HepG2 (cell line): Measurements from ENCODE around the gene GALNT16. TPM values are rescaled to one million over a fixed set of nuclear protein-coding genes. Genes with fewer than 3 reads are reported as not detected.

Source experiments
- ATAC-seq: fragments of 200-7000 bp; cut with Tn5 transposase; 3 replicates; pipeline ENCODE4 v1.9.1; 2020; ENCODE audit warnings: mild to moderate bottlenecking, moderate library complexity
- BruUV-seq: library from RNA; stranded (reverse); fragments of 400-500 nt; replicated peaks from 2 replicates; lab custom pipeline; 2021; lab: Mats Ljungman, UMichigan
- CTCF ChIA-PET: fragments of 300-600 bp; formaldehyde crosslinking; extraction: SDS; loops from one replicate; lab custom pipeline; 2021; ENCODE audit warnings: low total read pairs, inconsistent platforms, low intra/inter-chr PET ratio; lab: Yijun Ruan, JAX
- POLR2A ChIA-PET: fragments of 350-600 bp; sonication (Branson Sonifier 250); formaldehyde crosslinking; loops from one replicate; lab custom pipeline; 2020; ENCODE audit warnings: antibody characterized with exemption, inconsistent platforms; lab: Yijun Ruan, JAX
- DNase-seq: peaks from one replicate; pipeline ENCODE4 v3.0.0-alpha.2; 2015; ENCODE audit warnings: low spot score
- FAIRE-seq: peaks from 3 replicates; lab custom pipeline; 2011; peaks lifted over from hg19 to GRCh38; lab: Jason Lieb, UNC
- H2AFZ ChIP-seq: one replicate; pipeline ENCODE4 v1.6.1; 2011; ENCODE audit warnings: low read length, inconsistent platforms
- H3K27ac ChIP-seq: fragments of 300-600 bp; 3 replicates; pipeline ENCODE4 v1.8.0; 2011; ENCODE audit warnings: mixed run types, mild to moderate bottlenecking, mixed read lengths, low read length, inconsistent platforms; ENCODE audit not compliant: insufficient read depth; ENCODE audit errors: extremely low read length
- H3K27me3 ChIP-seq, 2 experiments: fragments of 200-600 bp in 1 of 2; 2 replicates in 1 of 2; 3 replicates in 1 of 2; pipeline versions ENCODE4 v1.6.0 to v1.8.0; 2011; ENCODE audit warnings: low read length in 2 of 2, mild to moderate bottlenecking in 2 of 2, moderate library complexity in 2 of 2, inconsistent platforms in 1 of 2; ENCODE audit not compliant: insufficient read depth in 2 of 2, control insufficient read depth in 1 of 2
- H3K36me3 ChIP-seq, 2 experiments: fragments of 200-600 bp in 1 of 2; replicated peaks in 1 of 2; 2 replicates in 1 of 2; 3 replicates in 1 of 2; pipeline versions ENCODE4 v1.5.1 to v1.8.0; 2011; ENCODE audit warnings: low read length in 2 of 2, inconsistent platforms in 1 of 2; ENCODE audit not compliant: insufficient read depth in 2 of 2, control insufficient read depth in 1 of 2
- H3K4me1 ChIP-seq: 2 replicates; pipeline ENCODE4 v1.5.1; 2012; ENCODE audit warnings: low read length, inconsistent platforms; ENCODE audit not compliant: insufficient read depth
- H3K4me2 ChIP-seq: 2 replicates; pipeline ENCODE4 v1.6.0; 2011; ENCODE audit warnings: low read depth, low read length, inconsistent platforms
- H3K4me3 ChIP-seq, 3 experiments: fragments of 200-600 bp in 1 of 3; sonication (generic), shearing (Covaris generic) in 1 of 3; replicated peaks in 1 of 3; 2 replicates each; pipeline ENCODE4 v1.5.1; 2011 to 2016; ENCODE audit warnings: low read length in 3 of 3, inconsistent platforms in 2 of 3, low read depth in 2 of 3, mild to moderate bottlenecking in 2 of 3, control low read depth in 1 of 3, mixed read lengths in 1 of 3; ENCODE audit not compliant: insufficient read depth in 1 of 3
- H3K79me2 ChIP-seq: one replicate; pipeline ENCODE4 v1.6.1; 2011; ENCODE audit warnings: low read length, inconsistent platforms; ENCODE audit not compliant: insufficient read depth
- H3K9ac ChIP-seq: 2 replicates; pipeline ENCODE4 v1.6.0; 2011; ENCODE audit warnings: mild to moderate bottlenecking, low read depth, low read length, inconsistent platforms; ENCODE audit not compliant: insufficient read depth
- H3K9me3 ChIP-seq: 2 replicates; pipeline ENCODE4 v1.5.1; 2012; ENCODE audit warnings: mild to moderate bottlenecking, low read length
- H4K20me1 ChIP-seq: 2 replicates; pipeline ENCODE4 v1.6.0; 2011; ENCODE audit warnings: inconsistent platforms, mild to moderate bottlenecking, low read length, moderate library complexity; ENCODE audit not compliant: insufficient read depth
- DR1 ChIP-seq: sonication (generic); formaldehyde crosslinking; IDR thresholded peaks from 2 replicates; pipeline ENCODE4 v1.8.0; 2021; ENCODE audit warnings: mild to moderate bottlenecking, missing genetic modification reagents, inconsistent platforms
- FOXC1 ChIP-seq: sonication (generic); formaldehyde crosslinking; IDR thresholded peaks from 2 replicates; pipeline ENCODE4 v1.8.0; 2022; ENCODE audit warnings: mild to moderate bottlenecking, missing genetic modification reagents, borderline replicate concordance
- FOXP1 ChIP-seq, 2 experiments: fragments of 450-650 bp in 1 of 2; IDR thresholded peaks; 2 replicates each; pipeline ENCODE4 v1.6.1; 2017 to 2018; ENCODE audit warnings: antibody characterized with exemption in 1 of 2
- MED13 ChIP-seq: sonication (generic); formaldehyde crosslinking; IDR thresholded peaks from 2 replicates; pipeline ENCODE4 v1.5.0; 2020; ENCODE audit warnings: missing genetic modification reagents
- MIXL1 ChIP-seq: IDR thresholded peaks from 2 replicates; pipeline ENCODE4 v1.6.1; 2016
- NFATC3 ChIP-seq: sonication (generic); formaldehyde crosslinking; IDR thresholded peaks from 2 replicates; pipeline ENCODE4 v1.5.1; 2020; ENCODE audit warnings: mild to moderate bottlenecking, missing genetic modification reagents
- NFE2L2 ChIP-seq: fragments of 150-350 bp; IDR thresholded peaks from 2 replicates; pipeline ENCODE4 v1.6.1; 2014; ENCODE audit warnings: low read length
- PITX1 ChIP-seq: sonication (generic); formaldehyde crosslinking; IDR thresholded peaks from 2 replicates; pipeline ENCODE4 v1.5.1; 2020; ENCODE audit warnings: mild to moderate bottlenecking, missing genetic modification reagents
- REPIN1 ChIP-seq: sonication (generic); formaldehyde crosslinking; IDR thresholded peaks from 2 replicates; pipeline ENCODE4 v1.8.0; 2022; ENCODE audit warnings: missing genetic modification reagents, low read depth, mild to moderate bottlenecking, borderline replicate concordance
- SNAI1 ChIP-seq: sonication (generic); formaldehyde crosslinking; IDR thresholded peaks from 2 replicates; pipeline ENCODE4 v1.5.0; 2020; ENCODE audit warnings: mild to moderate bottlenecking, missing genetic modification reagents, borderline replicate concordance
- ZNF121 ChIP-seq: sonication (generic); formaldehyde crosslinking; IDR thresholded peaks from 2 replicates; pipeline ENCODE4 v1.5.0; 2020; ENCODE audit warnings: mild to moderate bottlenecking, missing genetic modification reagents
- ZNF138 ChIP-seq: sonication (generic); formaldehyde crosslinking; IDR thresholded peaks from 2 replicates; pipeline ENCODE4 v1.5.0; 2020; ENCODE audit warnings: mild to moderate bottlenecking, low read depth, missing genetic modification reagents
- ZNF20 ChIP-seq: sonication (generic); formaldehyde crosslinking; IDR thresholded peaks from 2 replicates; pipeline ENCODE4 v1.4.0; 2020; ENCODE audit warnings: mild to moderate bottlenecking, moderate library complexity, missing genetic modification reagents
- ZNF629 ChIP-seq: sonication (generic); formaldehyde crosslinking; conservative IDR thresholded peaks from 2 replicates; pipeline ENCODE4 v1.5.0; 2020; ENCODE audit warnings: missing genetic modification reagents
- ZSCAN25 ChIP-seq: sonication (generic); formaldehyde crosslinking; IDR thresholded peaks from 2 replicates; pipeline ENCODE4 v1.8.0; 2022; ENCODE audit warnings: mild to moderate bottlenecking, missing genetic modification reagents
- WGBS: methylation state at CpG from one replicate; pipeline ENCODE4 v1.1.6; 2017; ENCODE audit warnings: low lambda C conversion rate; 5-methylcytosine and 5-hydroxymethylcytosine counted together
- in situ Hi-C: cut with HindIII; loops from 2 replicates; pipeline ENCODE4 v1.10.0; 2017; ENCODE audit warnings: low pct_unique_long_range_greater_than_20kb; ENCODE audit not compliant: extremely low pct_ligation_motif_present
- intact Hi-C: fragments of 100-400 bp; cut with micrococcal nuclease; formaldehyde crosslinking; loops from one replicate; pipeline ENCODE4 v1.10.0; 2022; ENCODE audit not compliant: unreplicated experiment
- polyA plus RNA-seq, 8 experiments: library from polyadenylated mRNA; depleted of rRNA in 3 of 8; stranded (reverse) in 7 of 8; unstranded in 1 of 8; fragments of >200 nt; fragmentation: Illumina TruSeq in 4 of 8; extraction: Trizol in 4 of 8; gene quantifications; 2 replicates each; pipeline versions ENCODE4 v1.2.1 to v1.2.3, GENCODE V29; 2011 to 2016; ENCODE audit warnings: low read depth in 4 of 8, missing spikeins in 1 of 8, mixed read lengths in 1 of 8; ENCODE audit not compliant: insufficient read depth in 1 of 8
- total RNA-seq, 5 experiments: library from RNA; depleted of rRNA; stranded (reverse); fragments of >200 nt; fragmentation: Illumina TruSeq; extraction: Trizol; gene quantifications; 2 replicates each; pipeline ENCODE4 v1.2.3, GENCODE V29; 2016; ENCODE audit warnings: low read depth in 1 of 5
- TF ChIP-seq, protein P1 (sequence below): sonication (generic); formaldehyde crosslinking; IDR thresholded peaks from 2 replicates; pipeline ENCODE4 v1.5.0; 2020; ENCODE audit warnings: missing genetic modification reagents
- TF ChIP-seq, protein P2 (sequence below): sonication (generic); formaldehyde crosslinking; IDR thresholded peaks from 2 replicates; pipeline ENCODE4 v1.4.0; 2020; ENCODE audit warnings: missing genetic modification reagents
- TF ChIP-seq, protein P3 (sequence below): sonication (generic); formaldehyde crosslinking; IDR thresholded peaks from 2 replicates; pipeline ENCODE4 v1.5.1; 2020; ENCODE audit warnings: mild to moderate bottlenecking, missing genetic modification reagents, borderline replicate concordance

GALNT16 gene
- total and polyA plus RNA-seq, 2 of the 13 experiments (the other 11 are each of a cell fraction or from before 2014, with no cell fraction given): 0.54 to 0.82 TPM

DNA sequence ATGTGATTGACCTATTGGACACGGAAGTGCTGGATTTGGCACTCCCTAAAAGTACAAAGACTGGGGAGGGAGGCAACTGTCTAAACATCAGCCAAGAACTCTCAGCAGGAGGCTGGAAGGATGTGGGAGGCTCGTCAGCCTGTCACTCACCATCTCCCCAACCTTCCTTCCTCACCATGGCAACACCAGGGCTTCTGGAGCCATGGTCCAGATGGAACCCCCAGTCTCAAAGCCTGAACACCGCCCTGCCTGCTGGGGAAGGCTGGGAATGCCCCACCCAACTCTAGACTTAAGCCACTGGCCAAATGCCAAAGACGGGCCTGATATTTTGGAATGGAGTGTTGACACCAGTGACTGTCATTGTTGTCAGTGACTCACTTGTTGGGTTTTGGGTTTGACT, 55.3 kb downstream of the GALNT16 start:
- Histone ChIP-seq H3K9ac (no peak overlapping the region), H3K27ac (no peak overlapping the region), H3K4me1 (no peaks in the 10 kb centered on the region), H3K4me2 (no peak overlapping the region), H2AFZ (no peak overlapping the region), H3K9me3 (no peaks in the 10 kb centered on the region), H3K79me2 (no peaks in the 10 kb centered on the region), H4K20me1 (no peaks in the 10 kb centered on the region), H3K4me3 (no peak overlapping the region), H3K36me3 (no peaks in the 10 kb centered on the region), H3K27me3 (no peaks in the 10 kb centered on the region; a peak in 3 of 5 replicates)
- DNase-seq (no peak), ATAC-seq (no peak), FAIRE-seq (no peak)
- TF ChIP-seq DR1 (CRISPR knock-in tag) (no peak), ZNF121 (no peak), NFATC3 (CRISPR knock-in tag) (no peak), SNAI1 (no peak), FOXC1 (CRISPR knock-in tag) (no peak), PITX1 (CRISPR knock-in tag) (no peak), ZSCAN25 (CRISPR knock-in tag) (no peak), ZNF629 (CRISPR knock-in tag) (no peak), FOXP1 (IDR thresholded peaks at IDR 0.05) (no peak), FOXP1 (CRISPR knock-in tag; IDR thresholded peaks at IDR 0.05) (no peak), MED13 (no peak), ZNF20 (no peak), ZNF138 (CRISPR knock-in tag) (no peak), MIXL1 (CRISPR knock-in tag) (no peak), REPIN1 (no peak), NFE2L2 (no peak)
- TF ChIP-seq, protein P1, sequence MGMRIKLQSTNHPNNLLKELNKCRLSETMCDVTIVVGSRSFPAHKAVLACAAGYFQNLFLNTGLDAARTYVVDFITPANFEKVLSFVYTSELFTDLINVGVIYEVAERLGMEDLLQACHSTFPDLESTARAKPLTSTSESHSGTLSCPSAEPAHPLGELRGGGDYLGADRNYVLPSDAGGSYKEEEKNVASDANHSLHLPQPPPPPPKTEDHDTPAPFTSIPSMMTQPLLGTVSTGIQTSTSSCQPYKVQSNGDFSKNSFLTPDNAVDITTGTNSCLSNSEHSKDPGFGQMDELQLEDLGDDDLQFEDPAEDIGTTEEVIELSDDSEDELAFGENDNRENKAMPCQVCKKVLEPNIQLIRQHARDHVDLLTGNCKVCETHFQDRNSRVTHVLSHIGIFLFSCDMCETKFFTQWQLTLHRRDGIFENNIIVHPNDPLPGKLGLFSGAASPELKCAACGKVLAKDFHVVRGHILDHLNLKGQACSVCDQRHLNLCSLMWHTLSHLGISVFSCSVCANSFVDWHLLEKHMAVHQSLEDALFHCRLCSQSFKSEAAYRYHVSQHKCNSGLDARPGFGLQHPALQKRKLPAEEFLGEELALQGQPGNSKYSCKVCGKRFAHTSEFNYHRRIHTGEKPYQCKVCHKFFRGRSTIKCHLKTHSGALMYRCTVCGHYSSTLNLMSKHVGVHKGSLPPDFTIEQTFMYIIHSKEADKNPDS (CRISPR knock-in tag): no peak
- TF ChIP-seq, protein P2, sequence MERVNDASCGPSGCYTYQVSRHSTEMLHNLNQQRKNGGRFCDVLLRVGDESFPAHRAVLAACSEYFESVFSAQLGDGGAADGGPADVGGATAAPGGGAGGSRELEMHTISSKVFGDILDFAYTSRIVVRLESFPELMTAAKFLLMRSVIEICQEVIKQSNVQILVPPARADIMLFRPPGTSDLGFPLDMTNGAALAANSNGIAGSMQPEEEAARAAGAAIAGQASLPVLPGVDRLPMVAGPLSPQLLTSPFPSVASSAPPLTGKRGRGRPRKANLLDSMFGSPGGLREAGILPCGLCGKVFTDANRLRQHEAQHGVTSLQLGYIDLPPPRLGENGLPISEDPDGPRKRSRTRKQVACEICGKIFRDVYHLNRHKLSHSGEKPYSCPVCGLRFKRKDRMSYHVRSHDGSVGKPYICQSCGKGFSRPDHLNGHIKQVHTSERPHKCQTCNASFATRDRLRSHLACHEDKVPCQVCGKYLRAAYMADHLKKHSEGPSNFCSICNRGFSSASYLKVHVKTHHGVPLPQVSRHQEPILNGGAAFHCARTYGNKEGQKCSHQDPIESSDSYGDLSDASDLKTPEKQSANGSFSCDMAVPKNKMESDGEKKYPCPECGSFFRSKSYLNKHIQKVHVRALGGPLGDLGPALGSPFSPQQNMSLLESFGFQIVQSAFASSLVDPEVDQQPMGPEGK: no peak
- TF ChIP-seq, protein P3, sequence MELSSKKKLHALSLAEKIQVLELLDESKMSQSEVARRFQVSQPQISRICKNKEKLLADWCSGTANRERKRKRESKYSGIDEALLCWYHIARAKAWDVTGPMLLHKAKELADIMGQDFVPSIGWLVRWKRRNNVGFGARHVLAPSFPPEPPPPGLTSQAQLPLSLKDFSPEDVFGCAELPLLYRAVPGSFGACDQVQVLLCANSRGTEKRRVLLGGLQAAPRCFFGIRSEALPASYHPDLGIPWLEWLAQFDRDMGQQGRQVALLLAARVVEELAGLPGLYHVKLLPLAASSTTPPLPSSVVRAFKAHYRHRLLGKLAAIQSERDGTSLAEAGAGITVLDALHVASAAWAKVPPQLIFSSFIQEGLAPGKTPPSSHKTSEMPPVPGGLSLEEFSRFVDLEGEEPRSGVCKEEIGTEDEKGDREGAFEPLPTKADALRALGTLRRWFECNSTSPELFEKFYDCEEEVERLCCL: no peak
- in situ Hi-C loops (no loop called here), intact Hi-C loops (no loop called here)
- WGBS: 38% methylated on average over 4 of the region's 4 CpGs
- BruUV-seq: no TSS peak
- ChIA-PET CTCF (no interaction called here), POLR2A (no interaction called here)
